Islet of Langerhans (tissue), 1 donor: Measurements from ENCODE around the gene SCNN1A.

Source experiments
- FAIRE-seq: peaks from one replicate; lab custom pipeline; 2011; peaks lifted over from hg19 to GRCh38; lab: Jason Lieb, UNC

The SCNN1A gene

DNA sequence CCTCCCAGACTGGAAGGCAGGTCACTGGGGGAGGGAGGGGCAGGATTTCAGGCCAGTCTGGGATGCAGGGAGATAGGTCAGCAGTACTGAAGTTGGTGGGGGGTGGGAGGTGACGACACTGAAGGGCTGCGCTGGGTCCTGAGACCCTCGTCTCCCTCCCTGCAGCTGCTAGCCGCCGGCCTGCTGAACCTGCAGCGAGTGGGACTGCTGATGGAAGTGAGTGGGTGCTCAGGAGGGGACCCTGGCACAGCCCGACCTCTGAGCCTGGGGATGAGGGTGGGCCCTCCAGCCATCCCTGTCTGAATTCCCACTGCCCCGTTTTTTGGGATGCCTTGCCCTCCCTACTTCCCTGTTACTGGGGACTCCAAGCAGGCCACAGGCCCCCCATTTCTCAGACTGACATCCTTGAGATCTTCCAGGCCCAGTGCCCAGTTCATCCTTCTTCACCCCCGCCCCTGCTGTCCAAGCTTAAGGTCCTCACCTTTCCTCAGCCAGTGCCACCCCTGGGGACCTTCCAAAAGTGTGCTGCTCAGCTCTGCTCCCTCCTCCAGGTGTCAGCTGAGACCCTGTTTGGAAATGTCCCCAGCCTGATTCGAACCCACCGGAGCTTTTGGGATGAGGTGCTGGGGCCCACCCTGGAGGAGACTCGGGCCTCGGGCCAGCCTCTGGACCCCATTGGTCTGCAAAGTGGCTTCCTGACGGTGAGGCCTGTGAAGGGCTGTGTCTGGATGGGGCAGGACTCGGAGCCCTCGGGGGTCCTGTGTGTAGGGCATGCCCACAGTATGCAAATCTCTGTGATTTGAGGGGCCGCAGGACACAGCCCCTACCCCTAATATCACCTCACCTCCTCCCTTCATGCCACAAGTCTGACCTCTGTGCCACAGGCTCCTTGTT, 59.4 kb downstream of the SCNN1A start:
- no peak for FAIRE-seq

DNA sequence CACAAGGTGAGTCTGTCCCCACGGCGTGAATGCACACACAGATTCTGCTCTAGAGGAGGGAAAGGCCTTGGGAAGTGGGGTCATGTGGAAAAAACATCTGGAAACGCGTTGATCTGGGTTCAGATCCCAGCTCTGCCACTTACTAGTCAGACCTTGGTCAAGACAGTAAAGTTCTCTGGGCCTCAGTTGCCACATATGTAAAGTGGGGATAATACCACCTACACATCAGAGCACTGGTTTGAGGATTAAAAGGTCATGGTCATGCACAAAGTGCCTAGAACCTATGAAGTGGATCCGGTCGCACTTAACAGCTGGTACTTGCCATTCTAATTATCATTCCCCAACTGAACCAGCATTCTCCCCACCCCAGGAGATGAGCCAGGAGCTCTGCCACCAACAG, 60.2 kb downstream of the SCNN1A start:
- no peak for FAIRE-seq

DNA sequence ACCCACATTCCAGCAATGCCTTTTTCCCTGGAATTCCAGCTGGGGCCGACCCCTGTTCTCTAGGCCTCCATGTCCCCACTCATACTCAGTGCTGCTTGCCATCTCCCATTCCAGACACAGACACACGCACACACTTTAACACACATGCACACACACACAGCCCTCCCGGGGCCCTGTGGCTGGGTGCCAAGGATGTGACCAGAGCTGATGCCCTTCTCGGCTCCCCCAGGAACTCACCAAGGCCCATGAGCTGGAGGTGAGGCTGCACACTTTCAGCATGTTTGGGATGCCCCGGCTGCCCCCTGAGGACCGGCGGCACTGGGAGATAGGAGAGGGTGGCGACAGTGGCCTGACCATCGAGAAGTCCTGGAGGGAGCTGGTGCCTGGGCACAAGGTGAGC, 60.6 kb downstream of the SCNN1A start:
- no peak for FAIRE-seq

DNA sequence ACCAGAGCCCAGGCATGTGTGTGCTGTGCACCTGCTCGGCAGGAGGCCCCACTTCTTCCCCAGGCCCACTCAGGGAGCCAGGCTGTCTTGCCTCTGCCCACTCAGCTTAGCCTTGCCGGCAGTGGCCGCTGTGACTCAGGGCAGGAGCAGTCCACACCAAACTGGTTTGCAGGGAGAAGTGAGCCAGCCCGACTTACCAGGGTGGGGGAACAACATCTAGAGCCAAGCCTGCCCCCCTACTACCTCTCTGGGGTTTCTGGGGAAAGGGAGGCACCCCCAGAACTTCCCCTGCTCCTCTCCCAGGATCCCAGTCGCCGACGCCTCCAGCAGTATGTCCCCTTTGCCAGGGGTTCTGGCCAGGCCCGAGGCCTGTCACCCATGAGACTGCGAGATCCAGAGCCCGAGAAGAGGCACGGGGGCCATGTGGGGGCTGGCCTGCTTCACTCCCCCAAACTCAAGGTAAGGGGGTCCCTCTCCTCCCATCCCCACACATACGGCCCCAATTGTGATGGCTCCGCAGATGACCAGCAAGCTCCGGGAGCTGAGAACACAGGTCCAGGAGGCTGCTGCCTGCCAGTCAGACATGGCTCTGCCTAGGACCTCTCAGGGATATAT, 61.9 kb downstream of the SCNN1A start:
- FAIRE-seq, result no peak

DNA sequence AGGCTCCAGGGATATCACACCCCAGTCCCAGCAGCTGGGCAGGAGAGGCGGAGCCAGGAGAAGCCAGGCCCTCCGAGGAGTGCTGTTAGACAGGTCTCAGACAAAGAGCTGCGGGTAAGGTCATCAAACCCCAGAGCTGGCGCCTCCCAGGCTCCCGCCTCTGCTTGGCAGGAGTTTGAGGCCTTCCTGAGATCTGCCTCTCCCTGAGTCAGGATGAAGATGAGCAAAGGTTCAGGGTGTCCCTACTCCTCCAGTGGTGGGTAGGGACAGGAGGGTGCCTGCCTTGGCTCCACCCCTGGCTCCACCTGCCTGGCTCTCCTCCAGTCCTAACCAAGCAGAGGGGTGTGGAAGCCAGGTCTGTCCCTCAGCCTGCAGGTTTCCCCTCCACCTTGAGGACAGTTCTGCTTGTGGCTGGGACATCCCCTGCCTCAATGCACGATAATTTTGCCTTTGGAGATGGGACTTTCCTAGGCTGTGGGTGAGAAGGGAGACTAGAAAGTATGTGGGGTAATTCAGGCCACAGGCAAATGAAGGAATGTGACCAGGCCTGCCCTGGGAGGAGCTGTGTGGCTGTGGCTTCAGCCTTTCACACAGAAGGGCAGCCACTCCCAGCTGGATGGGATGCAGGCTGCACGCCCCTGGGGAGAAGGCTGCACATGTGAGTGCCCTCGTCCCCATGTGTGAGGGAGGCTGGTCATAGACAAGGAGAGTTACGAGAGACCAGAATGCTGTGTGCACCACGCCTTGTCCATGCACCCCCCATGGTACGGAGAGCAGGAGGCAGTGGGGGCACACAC, 62.6 kb downstream of the SCNN1A start:
- no peak for FAIRE-seq

DNA sequence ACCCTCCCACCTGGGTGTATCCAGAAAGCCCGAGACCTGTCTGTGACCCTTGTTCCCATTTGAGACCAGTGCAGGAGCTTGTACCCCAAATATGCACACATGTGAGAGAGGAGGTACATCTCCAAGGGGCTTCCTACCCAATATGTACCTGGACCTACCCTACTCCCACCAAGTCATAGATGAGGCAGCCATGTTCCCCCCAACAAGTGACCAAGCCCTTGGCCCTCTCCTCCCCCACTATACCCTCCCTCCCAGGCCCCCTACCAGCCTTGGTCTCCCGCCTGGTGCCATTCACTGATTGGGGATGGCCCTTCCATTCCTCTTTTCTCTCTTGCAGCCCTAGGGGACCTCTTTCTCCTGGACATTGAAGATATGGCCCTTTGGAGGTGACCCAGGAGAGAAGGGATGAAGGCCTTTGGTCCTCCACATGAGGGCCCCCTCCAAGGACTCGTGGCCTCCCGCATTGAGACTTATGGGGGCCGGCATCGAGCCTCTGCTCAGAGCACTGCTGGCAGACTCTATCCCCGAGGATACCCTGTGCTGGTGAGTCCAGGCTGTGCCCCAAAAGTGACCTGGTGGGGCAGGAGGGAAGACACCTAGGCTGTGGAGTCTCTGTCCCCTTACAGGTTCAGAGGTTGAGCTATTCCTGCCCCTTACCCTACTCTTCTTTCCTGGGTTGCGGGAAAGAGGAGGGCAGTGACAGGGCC, 63.4 kb downstream of the SCNN1A start:
- no peak for FAIRE-seq

DNA sequence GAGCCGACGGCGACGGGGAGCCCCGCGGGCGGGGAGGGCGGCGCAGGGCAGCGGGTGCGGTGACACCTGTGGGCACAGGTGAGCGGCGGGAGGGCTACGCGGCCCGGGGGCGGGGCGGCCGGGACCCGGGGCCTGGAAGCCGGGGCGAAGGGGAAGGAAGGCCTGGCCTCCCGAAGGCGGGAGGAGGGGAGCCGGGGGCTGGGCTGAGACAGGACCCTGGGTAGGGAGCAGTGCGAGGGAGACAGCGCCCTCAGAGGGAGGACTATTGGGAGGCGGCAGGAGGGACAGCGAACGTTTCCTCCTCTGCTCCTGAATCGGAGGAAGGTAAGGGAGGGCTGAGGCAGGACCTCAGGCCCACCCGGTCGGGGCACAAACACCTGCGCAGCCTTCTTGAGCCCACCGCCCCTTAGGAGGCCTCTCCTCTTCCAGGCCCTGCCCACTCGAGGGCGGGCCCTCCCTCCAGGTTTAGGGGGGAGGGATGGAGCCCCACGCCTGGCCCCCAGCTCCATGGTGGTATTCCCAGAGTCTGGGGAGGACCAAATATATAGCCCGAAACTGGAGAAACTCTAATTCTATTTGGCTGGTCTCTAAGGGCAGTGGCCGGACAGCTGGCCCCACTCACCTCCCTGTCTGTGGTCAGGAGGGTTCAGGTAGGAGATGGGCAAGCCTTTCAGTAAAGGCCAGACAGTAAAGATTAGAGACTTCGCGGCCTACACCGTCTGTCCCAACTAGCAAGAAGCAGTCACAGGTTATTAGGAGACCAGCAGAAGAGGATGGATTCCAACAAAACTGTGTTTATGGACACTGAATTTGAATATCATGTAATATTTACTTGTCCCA, 64.4 kb downstream of the SCNN1A start:
- no peak for FAIRE-seq

DNA sequence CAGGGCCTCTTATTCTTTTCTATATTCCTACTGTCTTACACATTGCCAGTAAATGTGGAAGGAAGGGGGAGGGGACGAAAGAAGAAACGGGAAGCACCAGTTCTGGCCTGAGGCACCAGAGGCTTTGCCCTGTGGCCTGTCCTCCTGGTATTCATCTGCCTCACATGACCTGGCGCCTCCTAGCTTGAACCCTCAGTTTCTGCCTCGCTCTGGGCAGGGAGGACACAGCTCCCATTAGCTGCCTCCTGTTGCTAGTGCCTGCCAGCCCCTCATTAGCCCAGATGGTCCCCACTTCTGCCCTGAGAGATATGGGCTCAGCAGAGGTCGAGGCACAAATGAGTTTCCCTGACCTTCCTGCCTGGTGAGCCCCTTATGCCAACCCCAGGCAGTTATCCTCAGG, 67.8 kb downstream of the SCNN1A start:
- no peak for FAIRE-seq

DNA sequence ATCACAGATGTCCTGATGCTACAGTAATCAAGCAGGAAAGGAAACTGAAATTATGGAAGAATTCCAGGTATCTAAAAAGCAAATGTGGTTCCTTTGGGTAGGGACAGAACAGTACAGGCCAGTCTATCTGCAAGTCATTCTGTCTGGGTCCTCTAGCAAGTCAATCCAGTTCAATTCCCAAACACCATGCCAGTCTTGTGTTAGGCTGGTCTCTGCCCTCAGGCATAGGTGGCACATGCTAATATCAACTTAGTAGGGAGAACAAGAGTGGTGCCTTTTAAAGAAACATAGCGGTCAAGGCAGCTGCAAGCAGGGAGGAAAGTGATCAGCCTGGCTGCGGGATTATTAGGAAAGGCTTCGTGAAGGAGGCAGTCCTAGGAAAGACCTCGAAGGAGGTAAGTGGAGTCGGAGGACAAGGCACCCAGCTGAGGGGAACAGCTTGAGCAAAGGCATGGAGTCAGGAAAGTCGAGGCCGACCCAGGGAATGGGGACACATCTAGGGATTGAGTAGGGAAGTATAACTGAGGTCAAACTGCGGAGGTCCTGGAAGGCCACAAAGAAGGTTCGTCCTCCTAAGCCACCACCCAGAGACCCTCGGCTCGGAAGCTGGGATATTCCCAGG, 68.7 kb downstream of the SCNN1A start:
- FAIRE-seq, result no peak

DNA sequence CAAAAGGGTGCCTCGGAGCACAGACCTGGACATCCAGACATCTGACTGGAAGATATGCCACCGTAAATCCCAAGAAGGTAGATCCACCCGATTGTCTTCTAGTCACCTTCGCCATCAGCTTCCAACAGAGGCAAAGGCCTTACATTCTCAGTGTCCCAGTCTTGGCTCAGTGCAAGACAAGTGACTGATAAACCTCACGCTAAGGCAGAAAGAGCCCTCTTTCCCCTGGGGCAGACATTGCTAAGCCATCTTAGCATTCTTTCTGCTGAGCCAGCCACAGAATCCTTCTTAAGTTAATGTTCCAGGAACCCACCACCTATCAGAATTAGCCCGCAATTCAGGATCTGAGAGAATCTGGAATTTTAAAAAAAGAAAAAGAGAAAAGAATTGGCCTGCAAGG, 69.2 kb downstream of the SCNN1A start:
- no peak for FAIRE-seq

DNA sequence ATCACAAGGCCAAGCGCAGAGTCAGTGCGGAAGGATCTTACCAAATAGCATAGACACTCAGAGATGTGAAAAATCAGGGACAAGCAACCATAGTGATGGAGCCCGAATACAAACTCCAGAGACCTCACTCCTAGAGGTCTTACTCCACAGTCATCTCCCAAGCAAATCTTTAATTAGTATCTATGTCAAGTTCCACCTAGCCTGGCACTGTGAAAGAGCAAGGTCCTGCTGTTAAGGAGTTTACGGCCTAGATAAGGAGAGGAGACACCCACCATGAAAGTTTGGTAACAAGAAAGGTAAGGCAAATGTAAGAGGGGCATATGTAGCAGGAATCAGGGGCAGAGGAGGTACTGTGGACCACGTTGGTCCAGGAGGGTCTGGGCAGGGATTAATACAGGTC, 72.3 kb downstream of the SCNN1A start:
- no peak for FAIRE-seq

DNA sequence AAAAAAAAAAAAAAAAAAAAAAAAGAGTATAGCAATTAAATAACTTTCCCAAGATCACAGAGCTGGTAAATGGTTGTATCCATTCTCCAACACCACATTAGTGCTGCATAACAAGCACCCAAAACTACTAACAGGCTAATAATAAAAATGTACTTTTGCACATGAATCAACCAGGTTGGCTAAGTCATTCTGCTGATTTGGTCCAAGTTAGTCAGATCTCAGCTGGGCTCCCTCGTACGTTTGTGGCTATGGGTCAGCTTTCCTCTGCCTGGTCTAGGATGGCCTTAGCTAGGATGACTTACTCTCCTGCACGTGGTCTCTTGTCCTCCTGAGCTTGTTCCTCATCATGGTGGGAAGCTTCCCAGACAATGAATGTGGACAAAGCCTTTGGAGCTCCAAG, 72.7 kb downstream of the SCNN1A start:
- no peak for FAIRE-seq

DNA sequence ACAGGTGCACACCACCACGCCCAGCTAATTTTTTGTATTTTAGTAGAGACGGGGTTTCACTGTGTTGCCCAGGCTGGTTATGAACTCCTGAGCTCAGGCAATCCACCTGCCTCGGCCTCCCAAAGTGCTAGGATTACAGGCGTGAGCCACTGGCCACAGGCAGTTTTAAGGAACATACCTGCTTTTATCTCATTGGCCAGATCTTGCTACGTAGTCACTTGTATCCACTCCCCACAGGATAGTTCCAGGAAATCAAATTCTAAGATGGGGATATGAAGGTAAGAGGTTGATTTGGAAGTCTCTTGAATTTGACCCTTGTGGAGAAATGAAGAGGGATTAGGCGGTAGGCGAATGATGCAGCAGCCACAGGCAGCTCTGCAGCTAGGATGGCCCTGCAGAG, 73.6 kb downstream of the SCNN1A start:
- no peak for FAIRE-seq

DNA sequence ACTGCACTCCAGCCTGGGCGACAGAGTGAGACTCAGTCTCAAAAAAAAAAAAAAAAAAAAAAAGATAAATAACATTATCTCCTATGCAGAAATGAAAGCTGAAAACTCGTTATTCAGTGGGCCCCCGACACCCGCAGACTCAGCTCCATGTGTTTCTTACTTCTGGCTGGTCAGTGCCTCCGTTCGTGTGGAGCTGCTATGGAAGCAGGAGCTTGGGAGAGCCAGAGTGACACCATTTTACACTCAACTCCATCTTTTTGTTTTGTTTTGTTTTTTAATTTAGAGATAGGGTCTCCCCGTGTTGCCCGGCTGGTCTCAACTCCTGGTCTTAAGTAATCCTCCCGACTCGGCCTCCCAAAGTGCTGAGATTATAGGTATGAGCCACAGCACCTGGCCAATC, 78.2 kb downstream of the SCNN1A start:
- no peak for FAIRE-seq
